CD14-positive monocyte (primary cell): ENCODE data around the gene STAP2. TPM values are rescaled to one million over a fixed set of nuclear protein-coding genes. Genes with fewer than 3 reads are reported as not detected.
A peak's percentile ranks its signal among the peaks of the same experiment; 100 is the strongest.

ENCODE experiments used
- DNase-seq, 3 donors: peaks; one replicate each; pipeline ENCODE4 v3.0.0-alpha.2; 2011 to 2022
- H2AFZ ChIP-seq: 2 replicates; pipeline ENCODE4 v1.6.0; 2012; ENCODE audit warnings: mild to moderate bottlenecking, low read depth, low read length, inconsistent platforms; ENCODE audit not compliant: insufficient read depth, poor library complexity, severe bottlenecking
- H3K27ac ChIP-seq, 2 donors: 1 replicate in 1 of 2; 2 replicates in 1 of 2; pipeline ENCODE4 v1.5.1; 2012 to 2013; ENCODE audit warnings: low read length in 2 of 2, control low read depth in 1 of 2, inconsistent platforms in 1 of 2, low read depth in 1 of 2, mild to moderate bottlenecking in 1 of 2
- H3K27me3 ChIP-seq, 2 donors: one replicate each; pipeline versions ENCODE4 v1.6.0 to v1.6.1; 2011 to 2013; ENCODE audit warnings: low read length in 2 of 2; ENCODE audit not compliant: control insufficient read depth in 2 of 2, insufficient read depth in 2 of 2
- H3K36me3 ChIP-seq, 2 donors: replicated peaks in 1 of 2; 1 replicate in 1 of 2; 2 replicates in 1 of 2; pipeline versions ENCODE4 v1.5.1 to v1.6.1; 2012 to 2013; ENCODE audit warnings: low read length in 2 of 2, control low read depth in 1 of 2, inconsistent platforms in 1 of 2, mild to moderate bottlenecking in 1 of 2; ENCODE audit not compliant: insufficient read depth in 2 of 2, control insufficient read depth in 1 of 2
- H3K4me1 ChIP-seq, 2 donors: 1 replicate in 1 of 2; 2 replicates in 1 of 2; pipeline versions ENCODE4 v1.5.1 to v1.6.1; 2012 to 2013; ENCODE audit warnings: low read length in 2 of 2, control low read depth in 1 of 2, inconsistent platforms in 1 of 2, mild to moderate bottlenecking in 1 of 2, moderate library complexity in 1 of 2; ENCODE audit not compliant: insufficient read depth in 2 of 2, control insufficient read depth in 1 of 2
- H3K4me2 ChIP-seq: replicated peaks from 2 replicates; pipeline ENCODE3; 2012; ENCODE audit warnings: low read length, moderate library complexity, mild to moderate bottlenecking; ENCODE audit not compliant: poor library complexity, severe bottlenecking; ENCODE audit errors: extremely low read depth
- H3K4me3 ChIP-seq, 3 experiments: fragments of 200-600 bp in 1 of 3; sonication (generic) in 1 of 3; replicated peaks in 1 of 3; 1 replicate in 2 of 3; 2 replicates in 1 of 3; pipeline ENCODE4 v1.5.1; 2011 to 2013; ENCODE audit warnings: low read length in 3 of 3, mild to moderate bottlenecking in 3 of 3, control low read depth in 2 of 3, low read depth in 2 of 3, inconsistent platforms in 1 of 3, moderate library complexity in 1 of 3
- H3K79me2 ChIP-seq: 2 replicates; pipeline ENCODE4 v1.6.0; 2012; ENCODE audit warnings: mild to moderate bottlenecking, control low read depth, inconsistent platforms, low read length, moderate library complexity; ENCODE audit not compliant: insufficient read depth
- H3K9ac ChIP-seq: 2 replicates; pipeline ENCODE4 v1.6.0; 2017; ENCODE audit warnings: low read length, mild to moderate bottlenecking; ENCODE audit not compliant: insufficient read depth, poor library complexity, severe bottlenecking
- H3K9me3 ChIP-seq, 2 donors: replicated peaks in 1 of 2; 1 replicate in 1 of 2; 2 replicates in 1 of 2; pipeline versions ENCODE4 v1.5.1 to v1.6.1; 2012 to 2013; ENCODE audit warnings: low read length in 2 of 2, control low read depth in 1 of 2; ENCODE audit not compliant: control insufficient read depth in 1 of 2, insufficient read depth in 1 of 2
- H4K20me1 ChIP-seq: 2 replicates; pipeline ENCODE4 v1.6.0; 2012; ENCODE audit warnings: mild to moderate bottlenecking, low read length, control low read depth, moderate library complexity; ENCODE audit not compliant: insufficient read depth
- H3K27ac Mint-ChIP-seq, 7 donors: one replicate each; pipeline ENCODE4 v1.8.0; 2020; ENCODE audit warnings: mild to moderate bottlenecking in 7 of 7, mixed read lengths in 7 of 7, moderate library complexity in 6 of 7, inconsistent platforms in 2 of 7
- H3K27me3 Mint-ChIP-seq, 3 donors: one replicate each; pipeline ENCODE4 v1.8.0; 2021 to 2022; ENCODE audit warnings: low read depth in 3 of 3, mild to moderate bottlenecking in 3 of 3, mixed read lengths in 3 of 3, moderate library complexity in 3 of 3, inconsistent platforms in 1 of 3
- H3K36me3 Mint-ChIP-seq, 2 donors: one replicate each; pipeline ENCODE4 v1.8.0; 2020; ENCODE audit warnings: mixed read lengths in 2 of 2, inconsistent platforms in 1 of 2, mild to moderate bottlenecking in 1 of 2
- H3K4me1 Mint-ChIP-seq: one replicate; pipeline ENCODE4 v1.8.0; 2020; ENCODE audit warnings: mild to moderate bottlenecking, mixed read lengths
- H3K4me3 Mint-ChIP-seq, 2 donors: one replicate each; pipeline ENCODE4 v1.8.0; 2020; ENCODE audit warnings: mild to moderate bottlenecking in 2 of 2, mixed read lengths in 2 of 2, moderate library complexity in 1 of 2
- H3K9me3 Mint-ChIP-seq, 7 donors: one replicate each; pipeline ENCODE4 v1.8.0; 2020 to 2022; ENCODE audit warnings: mixed read lengths in 7 of 7, mild to moderate bottlenecking in 6 of 7, moderate library complexity in 6 of 7, inconsistent platforms in 2 of 7
- WGBS: methylation state at CpG from one replicate; pipeline ENCODE4 v1.1.5; 2013; ENCODE audit warnings: missing lambda C conversion rate; ENCODE audit not compliant: insufficient coverage; 5-methylcytosine and 5-hydroxymethylcytosine counted together
- intact Hi-C, 2 donors: fragments of 100-400 bp; cut with micrococcal nuclease; formaldehyde crosslinking; loops; one replicate each; pipeline versions ENCODE4 v1.15.0 to v1.15.1; 2023
- polyA plus RNA-seq, 3 donors: library from polyadenylated mRNA; depleted of rRNA in 1 of 3; unstranded in 2 of 3; stranded (reverse) in 1 of 3; fragments of 300-500 nt in 2 of 3; fragments of >200 nt in 1 of 3; fragmentation: Illumina TruSeq in 2 of 3; gene quantifications; 1 replicate in 2 of 3; 2 replicates in 1 of 3; pipeline ENCODE4 v1.2.3, GENCODE V29; 2012 to 2021
- TF ChIP-seq, protein P1 (sequence below): fragments of 200-600 bp; IDR thresholded peaks from one replicate; pipeline ENCODE4 v1.8.0; 2022; ENCODE audit warnings: antibody characterized with exemption, mild to moderate bottlenecking

The STAP2 gene
- polyA plus RNA-seq, 3 donors = 0.11 to 0.17 TPM; not detected in 1

DNA sequence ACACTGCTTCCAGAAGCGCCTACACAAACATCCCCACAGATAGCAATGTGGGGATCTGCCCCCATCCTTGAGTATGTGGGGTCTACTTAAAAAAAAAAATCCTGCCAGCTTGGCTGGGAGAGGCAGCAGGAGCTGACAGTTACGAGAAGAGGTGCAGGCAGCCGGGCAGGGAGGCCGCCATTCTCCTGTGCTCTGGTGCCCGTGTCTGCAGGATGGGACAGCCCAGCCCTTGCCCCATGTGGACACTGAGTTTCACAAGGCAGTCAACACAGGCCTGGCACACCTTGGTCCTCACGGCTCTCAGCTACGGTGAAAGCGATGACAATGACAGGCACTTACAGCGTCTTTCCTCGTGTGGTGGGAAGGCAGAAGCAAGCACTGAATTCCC lies 28.7 kb upstream of the STAP2 start:
- H2AFZ ChIP-seq = no peak overlapping the region
- H3K27me3 ChIP-seq = no peaks in the 10 kb centered on the region
- H3K36me3 ChIP-seq = peaks cover 33 to 46% of the 10 kb centered on the region in 2 donors
- WGBS = 95% methylated on average over 9 of the region's 10 CpGs
- Mint-ChIP-seq H3K36me3 (peaks cover 43 to 71% of the 10 kb centered on the region in 2 donors), H3K4me1 (peaks cover 44% of the 10 kb centered on the region), H3K27ac (peak overlapping the region in 2 of 7 donors; percentile 82 to 87), H3K27me3 (no peaks in the 10 kb centered on the region), H3K9me3 (no peaks in the 10 kb centered on the region), H3K4me3 (no peak overlapping the region)
- peaks cover 50% of the 10 kb centered on the region for H3K79me2 ChIP-seq
- peaks cover 38 to 42% of the 10 kb centered on the region in 2 donors for H3K4me1 ChIP-seq
- no peak overlapping the region for H3K4me3 ChIP-seq
- no peaks in the 10 kb centered on the region for H3K9me3 ChIP-seq
- H3K4me2 ChIP-seq = no peak overlapping the region
- H3K9ac ChIP-seq = no peak overlapping the region
- TF ChIP-seq, protein P1, sequence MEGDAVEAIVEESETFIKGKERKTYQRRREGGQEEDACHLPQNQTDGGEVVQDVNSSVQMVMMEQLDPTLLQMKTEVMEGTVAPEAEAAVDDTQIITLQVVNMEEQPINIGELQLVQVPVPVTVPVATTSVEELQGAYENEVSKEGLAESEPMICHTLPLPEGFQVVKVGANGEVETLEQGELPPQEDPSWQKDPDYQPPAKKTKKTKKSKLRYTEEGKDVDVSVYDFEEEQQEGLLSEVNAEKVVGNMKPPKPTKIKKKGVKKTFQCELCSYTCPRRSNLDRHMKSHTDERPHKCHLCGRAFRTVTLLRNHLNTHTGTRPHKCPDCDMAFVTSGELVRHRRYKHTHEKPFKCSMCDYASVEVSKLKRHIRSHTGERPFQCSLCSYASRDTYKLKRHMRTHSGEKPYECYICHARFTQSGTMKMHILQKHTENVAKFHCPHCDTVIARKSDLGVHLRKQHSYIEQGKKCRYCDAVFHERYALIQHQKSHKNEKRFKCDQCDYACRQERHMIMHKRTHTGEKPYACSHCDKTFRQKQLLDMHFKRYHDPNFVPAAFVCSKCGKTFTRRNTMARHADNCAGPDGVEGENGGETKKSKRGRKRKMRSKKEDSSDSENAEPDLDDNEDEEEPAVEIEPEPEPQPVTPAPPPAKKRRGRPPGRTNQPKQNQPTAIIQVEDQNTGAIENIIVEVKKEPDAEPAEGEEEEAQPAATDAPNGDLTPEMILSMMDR = no peak
- H3K27ac ChIP-seq = peak overlapping the region in 1 of 2 donors; percentile 60
- intact Hi-C loops = no loop called here
- no peak for DNase-seq
- peaks cover 91% of the 10 kb centered on the region for H4K20me1 ChIP-seq

DNA sequence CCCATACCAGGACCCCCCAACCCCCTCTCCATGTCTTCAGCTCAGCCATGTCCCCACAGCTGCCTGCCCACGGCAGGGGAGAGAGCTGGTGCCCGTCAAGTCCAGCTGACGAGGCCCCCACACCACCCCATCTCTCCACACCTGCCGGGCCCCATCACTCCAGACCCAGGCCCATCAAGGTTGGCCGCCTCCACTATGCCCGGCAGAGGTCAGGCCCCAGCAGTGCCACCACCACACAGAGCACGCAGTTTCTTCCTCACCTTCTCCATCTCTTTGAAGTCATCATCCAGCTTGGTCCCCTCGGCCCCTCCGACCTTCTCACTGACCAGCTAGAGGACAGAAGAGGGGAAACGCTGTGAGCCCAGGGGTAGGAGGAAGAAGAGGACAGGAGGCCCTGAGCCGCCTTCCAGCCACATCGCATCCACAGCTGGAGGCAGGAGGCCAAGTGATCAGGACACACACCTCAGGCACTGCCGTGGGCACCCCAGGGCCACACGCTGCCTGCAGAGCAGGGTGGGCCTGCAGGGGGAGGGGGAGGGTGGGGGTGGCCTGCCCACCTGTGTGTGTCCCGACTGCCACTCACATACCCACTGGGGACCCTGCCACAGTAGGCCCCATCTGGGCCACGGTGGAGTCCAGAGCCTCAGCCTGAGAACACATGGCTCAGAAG lies 28.2 kb upstream of the STAP2 start:
- Histone ChIP-seq H3K4me2 (no peak overlapping the region), H3K4me3 (no peak overlapping the region), H3K27me3 (no peaks in the 10 kb centered on the region), H3K9ac (no peak overlapping the region), H4K20me1 (peaks cover 89% of the 10 kb centered on the region), H2AFZ (no peak overlapping the region), H3K9me3 (no peaks in the 10 kb centered on the region), H3K79me2 (peaks cover 45% of the 10 kb centered on the region), H3K4me1 (peaks cover 38 to 42% of the 10 kb centered on the region in 2 donors), H3K36me3 (peaks cover 39 to 51% of the 10 kb centered on the region in 2 donors), H3K27ac (no peak overlapping the region)
- Mint-ChIP-seq H3K27me3 (no peaks in the 10 kb centered on the region), H3K27ac (peak overlapping the region in 4 of 7 donors; percentile 41 to 76 (median 58)), H3K4me1 (peaks cover 41% of the 10 kb centered on the region), H3K4me3 (no peak overlapping the region), H3K36me3 (peaks cover 46 to 71% of the 10 kb centered on the region in 2 donors), H3K9me3 (no peaks in the 10 kb centered on the region)
- TF ChIP-seq, protein P1 = no peak
- intact Hi-C loops = no loop called here
- no peak for DNase-seq
- 96% methylated on average over 7 of the region's 16 CpGs for WGBS
